ENCODE measurements around the gene RBPJ.
"Not testable (repeated sequence)": the region's sequence is repeated elsewhere in the genome, so short reads cannot be mapped to it uniquely, and the experiment has no call there.

Gene RBPJ

GRCh38 chr4:26384380-26385057, 63.7 kb downstream of the RBPJ start:
- no peak for DNase-seq (ENCODE audit: low read depth)
- no peak overlapping the region for H3K4me3 ChIP-seq (ENCODE audit: low read length)
- no peak for TF ChIP-seq CTCF (conservative IDR thresholded peaks at IDR 0.05; ENCODE audit: low read length)

DNA sequence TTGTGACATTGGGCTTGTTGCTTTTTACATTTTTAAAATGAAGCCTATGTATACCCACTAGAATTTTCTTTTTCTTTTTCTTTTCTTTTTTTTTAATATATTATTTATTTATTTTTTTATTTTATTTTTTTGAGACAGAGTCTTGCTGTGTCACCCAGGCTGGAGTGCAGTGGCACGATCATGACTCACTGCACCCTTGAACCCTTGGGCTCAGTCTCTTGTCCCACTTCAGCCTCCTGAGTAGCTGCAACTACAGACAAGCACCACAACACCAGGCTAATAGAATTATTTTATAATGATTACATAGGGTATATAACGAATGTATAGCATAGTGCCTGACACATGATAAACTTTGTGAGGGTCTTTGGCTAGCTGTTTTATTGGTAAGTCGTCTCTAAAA, 64.9 kb downstream of the RBPJ start:
- no peak overlapping the region for H3K4me3 ChIP-seq (ENCODE audit: low read length)
- no peak for TF ChIP-seq CTCF (conservative IDR thresholded peaks at IDR 0.05; ENCODE audit: low read length)
- no peak for DNase-seq (ENCODE audit: low read depth)

DNA sequence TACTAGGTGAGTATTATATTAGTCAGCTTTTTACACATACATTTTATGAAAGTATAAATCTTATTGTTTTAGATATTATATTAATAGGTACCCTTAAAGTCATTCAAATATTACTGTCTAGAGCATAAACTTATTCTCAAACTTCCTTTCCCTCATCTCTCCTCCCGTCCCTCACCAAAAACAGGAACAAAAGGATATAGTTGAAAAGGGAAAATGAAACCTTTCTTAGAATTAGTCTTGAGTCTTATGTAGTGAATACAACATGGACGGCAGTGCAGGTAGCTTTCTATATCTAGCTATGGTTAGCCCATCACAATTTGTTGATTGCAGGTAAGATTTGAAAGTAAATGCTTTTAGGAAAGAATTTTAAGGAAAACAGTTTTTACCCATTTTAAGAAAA, 65.6 kb downstream of the RBPJ start:
- no peak for TF ChIP-seq CTCF (conservative IDR thresholded peaks at IDR 0.05; ENCODE audit: low read length)
- no peak overlapping the region for H3K4me3 ChIP-seq (ENCODE audit: low read length)
- no peak for DNase-seq (ENCODE audit: low read depth)

- TF ChIP-seq CTCF (conservative IDR thresholded peaks at IDR 0.05; ENCODE audit: low read length), result no peak
- peak; percentile 7 for DNase-seq (ENCODE audit: low read depth)
- no peak overlapping the region for H3K4me3 ChIP-seq (ENCODE audit: low read length)
Measured at GRCh38 chr4:26388671-26389070, 67.9 kb downstream of the RBPJ start.

DNA sequence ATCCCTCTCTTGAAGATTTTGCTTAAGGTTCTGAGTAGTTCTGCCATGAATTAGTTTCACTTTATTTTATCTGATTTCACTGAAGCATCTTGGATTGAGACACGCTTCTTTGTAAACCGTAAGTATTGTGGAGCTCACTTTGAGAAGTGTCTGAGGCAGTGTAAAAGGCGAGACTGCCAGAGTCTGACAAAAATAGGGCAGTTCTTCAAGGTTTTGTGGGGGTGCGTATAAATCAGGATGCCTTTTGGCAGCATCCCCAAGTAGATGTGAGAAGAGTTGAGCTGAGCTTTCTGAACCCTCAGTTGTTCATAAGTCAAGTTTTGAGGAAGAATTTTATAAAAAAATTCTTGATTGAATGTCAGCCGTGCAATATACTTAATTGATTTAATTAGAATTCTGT, 76.3 kb downstream of the RBPJ start:
- DNase-seq (ENCODE audit: low read depth), result peak; percentile 12
- no peak overlapping the region for H3K4me3 ChIP-seq (ENCODE audit: low read length)
- TF ChIP-seq CTCF (conservative IDR thresholded peaks at IDR 0.05; ENCODE audit: low read length), result no peak

DNA sequence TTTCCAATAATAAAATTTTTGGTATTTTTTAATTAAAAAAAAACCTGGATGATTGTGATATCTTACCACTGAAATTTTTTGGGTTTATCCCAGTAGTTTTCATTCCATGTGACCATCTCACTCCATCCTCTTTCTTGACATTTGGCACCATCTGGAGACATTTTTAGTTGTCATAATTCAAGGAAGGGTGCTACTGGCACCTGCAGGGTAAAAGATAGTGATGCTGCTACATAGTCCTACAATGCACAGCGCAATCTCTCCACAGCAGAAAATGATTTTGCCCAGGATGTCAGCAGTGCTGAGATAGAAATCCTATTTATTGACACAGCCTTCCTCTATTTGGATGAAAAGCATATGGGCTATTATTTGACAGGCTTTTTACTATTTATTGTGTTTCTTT, 79.3 kb downstream of the RBPJ start:
- TF ChIP-seq CTCF (conservative IDR thresholded peaks at IDR 0.05; ENCODE audit: low read length), result no peak
- no peak overlapping the region for H3K4me3 ChIP-seq (ENCODE audit: low read length)
- DNase-seq (ENCODE audit: low read depth), result no peak

DNA sequence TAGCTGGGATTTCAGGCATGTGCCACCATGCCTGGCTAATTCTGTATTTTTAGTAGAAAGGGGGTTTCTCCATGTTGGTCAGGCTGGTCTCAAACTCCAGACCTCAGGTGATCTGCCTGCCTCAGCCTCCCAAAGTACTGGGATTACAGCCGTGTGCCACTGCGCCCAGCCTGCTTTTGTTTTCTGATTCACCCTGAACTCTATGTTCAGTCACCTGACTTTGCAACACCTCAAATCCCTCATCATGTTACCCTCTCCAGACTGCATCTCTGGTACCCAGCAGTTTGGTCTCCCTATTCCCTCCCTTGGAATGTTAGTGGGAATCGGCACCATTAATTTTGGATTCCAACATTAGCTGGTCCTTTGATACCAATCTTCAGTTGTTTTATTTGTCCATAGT, 81.2 kb downstream of the RBPJ start:
- not testable (repeated sequence) for DNase-seq (ENCODE audit: low read depth); H3K4me3 ChIP-seq (ENCODE audit: low read length)

GRCh38 chr4:26402458-26402857, 81.6 kb downstream of the RBPJ start:
- no peak for TF ChIP-seq CTCF (conservative IDR thresholded peaks at IDR 0.05; ENCODE audit: low read length)
- DNase-seq (ENCODE audit: low read depth), result no peak
- no peak overlapping the region for H3K4me3 ChIP-seq (ENCODE audit: low read length)
